CD8-positive, alpha-beta memory T cell (primary cell): Measurements from ENCODE around the gene AMELX. TPM values are rescaled to one million over a fixed set of nuclear protein-coding genes. Genes with fewer than 3 reads are reported as not detected.

Experiments used
- CTCF ChIA-PET: fragments of 350-600 bp; sonication (Branson Sonifier 250); formaldehyde crosslinking; loops from one replicate; lab custom pipeline; 2021; ENCODE audit warnings: antibody characterized with exemption; lab: Charles Lee
- POLR2A ChIA-PET: fragments of 350-600 bp; sonication (Branson Sonifier 250); formaldehyde crosslinking; loops from one replicate; lab custom pipeline; 2021; ENCODE audit warnings: antibody characterized with exemption; lab: Charles Lee
- DNase-seq, 5 donors: peaks; one replicate each; pipeline versions ENCODE4 v3.0.0 to v3.0.0-alpha.2; 2020 to 2022; ENCODE audit warnings: mixed read lengths in 1 of 5
- H3K27ac ChIP-seq: one replicate; pipeline ENCODE4 v1.7.0; 2013; ENCODE audit warnings: low read depth, mild to moderate bottlenecking, low read length, moderate library complexity
- H3K27me3 ChIP-seq: 2 replicates; pipeline ENCODE4 v1.7.0; 2013; ENCODE audit warnings: low read length, mild to moderate bottlenecking; ENCODE audit not compliant: insufficient read depth, poor library complexity, severe bottlenecking
- H3K36me3 ChIP-seq: 2 replicates; pipeline ENCODE4 v1.7.0; 2013; ENCODE audit warnings: mild to moderate bottlenecking, low read length, moderate library complexity; ENCODE audit not compliant: insufficient read depth
- H3K4me1 ChIP-seq: 2 replicates; pipeline ENCODE4 v1.7.0; 2013; ENCODE audit warnings: mild to moderate bottlenecking, low read length, moderate library complexity; ENCODE audit not compliant: insufficient read depth
- H3K4me3 ChIP-seq: 2 replicates; pipeline ENCODE4 v1.7.0; 2013; ENCODE audit warnings: mild to moderate bottlenecking, low read length
- H3K9me3 ChIP-seq: 2 replicates; pipeline ENCODE4 v1.7.0; 2013; ENCODE audit warnings: mild to moderate bottlenecking, low read length
- H3K27ac Mint-ChIP-seq, 8 donors: one replicate each; pipeline ENCODE4 v1.8.0; 2020 to 2021; ENCODE audit warnings: mixed read lengths in 8 of 8, mild to moderate bottlenecking in 6 of 8, inconsistent platforms in 3 of 8, moderate library complexity in 3 of 8
- H3K27me3 Mint-ChIP-seq, 2 donors: one replicate each; pipeline ENCODE4 v1.8.0; 2020 to 2021; ENCODE audit warnings: mixed read lengths in 2 of 2, mild to moderate bottlenecking in 1 of 2, moderate library complexity in 1 of 2
- H3K36me3 Mint-ChIP-seq, 3 donors: one replicate each; pipeline ENCODE4 v1.8.0; 2020 to 2021; ENCODE audit warnings: mixed read lengths in 3 of 3, inconsistent platforms in 1 of 3, mild to moderate bottlenecking in 1 of 3
- H3K4me1 Mint-ChIP-seq, 3 donors: one replicate each; pipeline ENCODE4 v1.8.0; 2020 to 2021; ENCODE audit warnings: mixed read lengths in 3 of 3, inconsistent platforms in 1 of 3, mild to moderate bottlenecking in 1 of 3
- H3K4me3 Mint-ChIP-seq, 7 donors: one replicate each; pipeline ENCODE4 v1.8.0; 2020 to 2021; ENCODE audit warnings: mixed read lengths in 7 of 7, mild to moderate bottlenecking in 6 of 7, moderate library complexity in 4 of 7, inconsistent platforms in 2 of 7
- H3K9me3 Mint-ChIP-seq, 5 donors: one replicate each; pipeline ENCODE4 v1.8.0; 2020 to 2022; ENCODE audit warnings: mixed read lengths in 5 of 5, mild to moderate bottlenecking in 3 of 5, moderate library complexity in 2 of 5, inconsistent platforms in 1 of 5
- polyA plus RNA-seq: library from polyadenylated mRNA; unstranded; fragments of 300-500 nt; fragmentation: Illumina TruSeq; gene quantifications from one replicate; pipeline ENCODE4 v1.2.3, GENCODE V29; 2021
- total RNA-seq, 2 experiments: library from RNA; stranded (reverse); gene quantifications; one replicate each; pipeline ENCODE4 v1.2.3, GENCODE V29; 2021

Gene AMELX
- total and polyA plus RNA-seq, 3 experiments from 2014 or later = not detected

DNA sequence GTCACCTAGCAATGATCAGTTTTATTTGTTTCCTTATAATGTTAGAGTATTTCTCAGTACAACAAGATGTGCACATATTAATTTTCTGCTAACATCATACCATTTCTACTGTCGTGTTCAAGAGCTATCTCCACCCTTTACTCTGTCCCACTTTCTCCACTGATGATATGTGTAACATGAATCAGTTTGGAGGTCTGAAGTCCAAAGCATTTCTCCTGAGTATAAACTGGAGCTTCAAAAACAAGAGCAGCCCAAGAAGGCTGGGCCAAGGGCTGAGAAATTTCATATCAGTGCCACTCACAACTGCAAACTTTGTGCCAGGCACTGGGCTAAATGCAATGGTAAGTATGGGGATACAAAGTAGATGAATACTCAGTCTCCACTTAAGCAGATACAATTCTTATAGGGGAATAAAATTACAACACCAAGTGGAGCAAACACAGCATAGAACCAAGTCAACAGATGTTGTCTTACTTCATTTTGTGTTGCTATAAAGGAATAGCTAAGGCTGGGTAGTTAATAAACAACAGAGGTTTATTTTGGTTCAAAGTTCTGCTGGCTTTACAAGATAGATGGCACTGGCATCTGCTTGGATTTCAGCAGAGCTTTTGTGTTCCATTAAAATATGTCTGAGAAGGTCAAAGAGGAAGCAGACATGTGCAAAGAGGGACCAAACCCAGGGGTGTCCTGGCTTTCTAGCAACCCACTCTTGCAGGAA, 44.2 kb downstream of the AMELX start:
- Mint-ChIP-seq H3K27me3 (peaks cover 0 to 5% of the 10 kb centered on the region in 2 donors), H3K4me3 (no peak overlapping the region), H3K9me3 (peaks cover 0 to 7% (median 3%) of the 10 kb centered on the region in 5 donors), H3K4me1 (no peaks in the 10 kb centered on the region), H3K27ac (no peak overlapping the region), H3K36me3 (peaks cover 0 to 1% (median 0%) of the 10 kb centered on the region in 3 donors)
- Histone ChIP-seq H3K27ac (no peak overlapping the region), H3K4me1 (no peaks in the 10 kb centered on the region), H3K9me3 (no peaks in the 10 kb centered on the region), H3K36me3 (no peaks in the 10 kb centered on the region), H3K27me3 (no peaks in the 10 kb centered on the region), H3K4me3 (no peak overlapping the region)
- CTCF ChIA-PET = no interaction called here
- DNase-seq = no peak
- POLR2A ChIA-PET = no interaction called here

DNA sequence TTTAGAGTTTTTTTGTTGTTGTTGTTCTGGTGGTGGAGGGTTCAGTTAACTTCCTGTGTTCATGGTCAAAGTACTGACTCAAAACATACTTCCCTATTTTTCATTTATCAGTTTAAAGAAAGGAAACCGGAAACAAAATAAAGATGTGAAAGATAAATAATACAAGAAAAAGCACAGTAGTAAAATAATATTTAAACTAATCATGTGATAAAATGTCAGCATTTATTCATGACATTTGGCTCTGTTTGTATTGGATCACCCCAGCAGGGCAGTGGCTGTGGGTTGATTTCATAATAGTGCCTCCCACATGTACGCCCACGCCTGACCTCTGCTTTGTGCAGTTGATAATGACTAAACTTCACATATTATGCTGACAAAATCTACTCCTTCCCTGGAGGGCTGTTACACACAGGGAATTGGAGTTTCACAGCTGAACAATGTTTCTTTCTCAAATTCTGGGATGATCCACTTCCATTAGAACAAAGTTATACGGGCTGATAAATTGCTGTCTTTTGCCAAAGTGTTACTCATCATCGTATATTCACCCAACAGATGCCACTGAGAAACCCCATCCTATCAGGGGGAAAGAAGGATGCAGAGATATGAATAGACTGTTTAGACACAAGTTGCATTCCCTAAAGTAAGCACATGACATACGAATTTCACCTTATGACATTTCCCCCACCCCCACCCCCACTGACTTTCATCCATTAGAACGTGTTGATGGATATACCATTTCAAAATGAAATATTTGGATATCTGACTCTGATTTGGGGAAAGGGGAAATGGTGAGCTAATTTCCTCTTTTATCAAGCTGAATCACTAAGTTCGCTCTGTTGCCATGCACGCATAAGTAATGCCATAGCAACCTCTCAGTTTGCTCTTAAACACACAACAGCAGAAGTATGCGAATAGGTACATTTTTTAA, 48.3 kb downstream of the AMELX start:
- H3K27me3 Mint-ChIP-seq = peaks cover 0 to 5% of the 10 kb centered on the region in 2 donors
- CTCF ChIA-PET = no interaction called here

DNA sequence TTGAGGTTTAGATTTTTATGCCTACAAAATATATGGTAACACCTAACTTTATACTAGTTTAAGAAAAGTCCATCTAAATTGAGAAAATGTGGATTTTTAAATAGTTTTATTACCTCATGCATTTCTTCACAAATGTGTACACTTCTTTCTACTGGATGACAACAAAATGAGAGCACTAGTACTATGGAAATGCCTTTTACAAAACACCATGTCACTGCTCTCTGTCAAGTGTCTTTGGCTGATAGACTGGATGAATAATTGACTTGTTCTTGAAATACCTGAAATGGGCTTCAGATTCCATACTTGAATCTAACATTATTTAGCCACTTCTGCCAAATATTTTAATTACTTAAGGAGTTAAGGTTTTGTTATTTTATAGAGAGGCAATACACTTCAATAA, 49.5 kb downstream of the AMELX start:
- Histone ChIP-seq H3K27me3 (no peaks in the 10 kb centered on the region), H3K9me3 (no peaks in the 10 kb centered on the region), H3K4me3 (no peak overlapping the region), H3K27ac (no peak overlapping the region), H3K36me3 (no peaks in the 10 kb centered on the region), H3K4me1 (no peaks in the 10 kb centered on the region)
- ChIA-PET CTCF (no interaction called here), POLR2A (no interaction called here)
- no peak overlapping the region for H3K4me3 Mint-ChIP-seq
- no peak for DNase-seq
- no peak overlapping the region for H3K27ac Mint-ChIP-seq
- peaks cover 0 to 7% (median 3%) of the 10 kb centered on the region in 5 donors for H3K9me3 Mint-ChIP-seq
- no peaks in the 10 kb centered on the region for H3K36me3 Mint-ChIP-seq
- H3K27me3 Mint-ChIP-seq = peaks cover 0 to 5% of the 10 kb centered on the region in 2 donors
- H3K4me1 Mint-ChIP-seq = no peaks in the 10 kb centered on the region

More for the DNA sequence above, 48.3 kb downstream of the AMELX start:
- Mint-ChIP-seq H3K27ac (no peak overlapping the region), H3K4me3 (no peak overlapping the region), H3K4me1 (no peaks in the 10 kb centered on the region), H3K9me3 (peaks cover 0 to 7% (median 3%) of the 10 kb centered on the region in 5 donors), H3K36me3 (no peaks in the 10 kb centered on the region)
- no peaks in the 10 kb centered on the region for H3K27me3 ChIP-seq
- H3K4me3 ChIP-seq = no peak overlapping the region
- no peak for DNase-seq
- POLR2A ChIA-PET = no interaction called here
- H3K9me3 ChIP-seq = no peaks in the 10 kb centered on the region
- no peaks in the 10 kb centered on the region for H3K36me3 ChIP-seq
- H3K4me1 ChIP-seq = no peaks in the 10 kb centered on the region
- H3K27ac ChIP-seq = no peak overlapping the region

DNA sequence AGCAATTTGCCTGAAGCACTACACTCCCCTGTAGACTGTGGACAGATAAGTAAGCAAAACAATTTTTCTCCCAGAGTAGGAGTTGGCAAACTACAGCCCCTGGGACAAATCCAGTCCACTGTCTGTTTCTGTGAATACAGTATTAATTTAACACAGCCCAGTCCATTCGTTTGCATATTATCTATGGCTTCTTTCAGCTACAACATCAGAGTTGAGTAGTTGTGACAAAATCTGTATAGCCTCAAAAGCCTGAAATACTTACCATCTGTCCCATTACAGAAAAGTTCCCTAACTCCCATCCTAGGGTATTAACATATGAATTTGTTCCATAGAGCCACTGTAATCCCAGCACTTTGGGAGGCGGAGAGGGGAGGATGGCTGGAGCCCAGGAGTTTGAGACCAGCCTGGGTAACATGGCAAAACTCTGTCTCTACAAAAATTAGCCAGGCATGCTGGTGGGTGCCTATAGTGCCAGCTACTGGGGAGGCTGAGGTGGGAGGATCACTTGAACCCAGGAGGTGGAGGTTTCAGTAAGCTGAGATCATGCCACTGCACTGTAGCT, 53.0 kb downstream of the AMELX start:
- no peaks in the 10 kb centered on the region for H3K36me3 ChIP-seq
- H3K27ac ChIP-seq = no peak overlapping the region
- peaks cover 0 to 5% of the 10 kb centered on the region in 2 donors for H3K27me3 Mint-ChIP-seq
- H3K27me3 ChIP-seq = no peaks in the 10 kb centered on the region
- no peaks in the 10 kb centered on the region for H3K4me1 Mint-ChIP-seq
- peaks cover 0 to 2% (median 0%) of the 10 kb centered on the region in 5 donors for H3K9me3 Mint-ChIP-seq
- H3K27ac Mint-ChIP-seq = no peak overlapping the region
- CTCF ChIA-PET = no interaction called here
- DNase-seq = no peak
- no peak overlapping the region for H3K4me3 Mint-ChIP-seq
- POLR2A ChIA-PET = no interaction called here
- H3K4me3 ChIP-seq = no peak overlapping the region
- H3K9me3 ChIP-seq = no peaks in the 10 kb centered on the region
- no peaks in the 10 kb centered on the region for H3K36me3 Mint-ChIP-seq
- no peaks in the 10 kb centered on the region for H3K4me1 ChIP-seq

DNA sequence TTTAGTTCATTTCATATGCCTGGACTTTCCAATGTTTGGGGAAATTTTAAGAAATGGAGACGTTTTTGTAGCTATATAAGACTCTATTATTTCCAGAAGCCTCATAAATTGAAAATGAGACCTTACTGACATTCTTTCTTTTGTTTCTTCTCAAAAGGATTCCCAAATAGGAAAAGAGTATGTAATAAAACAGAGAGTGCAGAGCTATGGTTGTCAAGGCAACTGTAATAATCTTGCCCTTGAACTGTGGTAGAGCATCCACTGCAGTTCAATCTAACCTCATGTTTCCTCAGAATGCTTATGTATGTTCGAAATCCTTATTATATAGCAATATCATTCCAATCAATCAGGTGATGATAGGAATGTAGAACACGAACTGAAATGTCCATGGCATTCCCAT, 54.1 kb downstream of the AMELX start:
- Mint-ChIP-seq H3K36me3 (no peaks in the 10 kb centered on the region), H3K27ac (no peak overlapping the region), H3K4me3 (no peak overlapping the region), H3K4me1 (no peaks in the 10 kb centered on the region), H3K9me3 (peaks cover 0 to 2% (median 0%) of the 10 kb centered on the region in 5 donors), H3K27me3 (peaks cover 0 to 3% of the 10 kb centered on the region in 2 donors)
- no peaks in the 10 kb centered on the region for H3K27me3 ChIP-seq
- H3K27ac ChIP-seq = no peak overlapping the region
- no peak for DNase-seq
- CTCF ChIA-PET = no interaction called here
- POLR2A ChIA-PET = no interaction called here
- H3K4me3 ChIP-seq = no peak overlapping the region
- H3K36me3 ChIP-seq = no peaks in the 10 kb centered on the region
- H3K4me1 ChIP-seq = no peaks in the 10 kb centered on the region
- no peaks in the 10 kb centered on the region for H3K9me3 ChIP-seq

DNA sequence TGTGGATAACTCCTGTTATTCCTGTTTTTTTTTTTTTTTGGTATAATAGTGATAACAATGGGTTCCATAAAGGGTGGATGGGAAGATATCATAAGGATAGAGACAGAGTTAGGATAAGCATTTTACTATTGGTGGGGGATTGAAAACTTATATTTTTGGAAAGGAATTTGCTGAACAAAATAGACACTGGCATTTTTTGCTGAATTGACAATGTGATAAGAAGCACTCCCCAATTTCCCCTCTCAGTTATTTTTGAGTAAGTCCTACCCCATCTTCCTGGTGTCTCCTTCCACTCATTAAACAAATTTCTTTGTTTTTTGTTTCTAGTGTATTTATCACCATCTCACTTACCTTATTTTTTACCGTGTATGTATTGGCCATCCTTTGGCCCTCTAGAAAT, 55.8 kb downstream of the AMELX start:
- no peaks in the 10 kb centered on the region for H3K9me3 ChIP-seq
- Mint-ChIP-seq H3K36me3 (no peaks in the 10 kb centered on the region), H3K9me3 (peaks cover 0 to 2% (median 0%) of the 10 kb centered on the region in 5 donors), H3K27ac (no peak overlapping the region), H3K27me3 (peaks cover 0 to 3% of the 10 kb centered on the region in 2 donors), H3K4me3 (no peak overlapping the region), H3K4me1 (no peaks in the 10 kb centered on the region)
- no peaks in the 10 kb centered on the region for H3K4me1 ChIP-seq
- H3K4me3 ChIP-seq = no peak overlapping the region
- no peak overlapping the region for H3K27ac ChIP-seq
- POLR2A ChIA-PET = no interaction called here
- H3K36me3 ChIP-seq = no peaks in the 10 kb centered on the region
- no peak for DNase-seq
- H3K27me3 ChIP-seq = no peaks in the 10 kb centered on the region
- CTCF ChIA-PET = no interaction called here

DNA sequence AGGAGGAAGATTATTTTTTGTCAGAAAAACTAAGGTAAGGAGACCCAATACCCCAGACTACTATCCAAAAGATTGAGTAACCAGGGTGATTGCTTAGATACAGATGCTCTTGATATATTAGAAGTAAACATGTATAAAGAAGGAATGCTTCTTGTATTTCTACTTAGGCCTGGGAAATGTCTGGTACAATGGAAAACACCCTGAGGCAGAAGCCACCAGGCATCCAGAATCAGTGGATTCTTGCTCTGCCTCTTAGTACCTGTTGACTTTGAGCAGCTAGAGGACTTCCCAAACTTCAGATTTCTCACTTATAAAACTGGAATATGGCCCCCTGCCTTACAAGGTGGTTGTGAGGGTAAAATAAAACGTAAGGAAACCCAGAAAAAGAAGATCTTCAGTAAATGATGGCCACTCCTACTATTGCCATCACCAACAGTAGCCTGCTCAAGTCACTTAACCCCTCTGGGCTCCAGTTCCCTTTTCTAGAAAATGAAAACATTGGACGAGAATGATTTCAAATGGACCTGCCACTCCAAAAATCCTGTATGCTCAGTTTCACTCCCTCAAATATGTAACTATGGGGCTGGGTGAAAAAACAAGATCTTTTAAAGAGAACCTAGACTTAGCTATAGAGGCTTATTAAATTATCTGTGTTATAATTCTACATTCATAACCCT, 56.6 kb downstream of the AMELX start:
- Mint-ChIP-seq H3K4me1 (no peaks in the 10 kb centered on the region), H3K9me3 (peaks cover 0 to 2% (median 0%) of the 10 kb centered on the region in 5 donors), H3K27me3 (peaks cover 0 to 3% of the 10 kb centered on the region in 2 donors), H3K4me3 (no peak overlapping the region), H3K36me3 (no peaks in the 10 kb centered on the region), H3K27ac (no peak overlapping the region)
- no peak overlapping the region for H3K4me3 ChIP-seq
- H3K4me1 ChIP-seq = no peaks in the 10 kb centered on the region
- peak overlapping the region; percentile 16 for H3K27ac ChIP-seq
- no peaks in the 10 kb centered on the region for H3K27me3 ChIP-seq
- DNase-seq = no peak
- H3K36me3 ChIP-seq = no peaks in the 10 kb centered on the region
- ChIA-PET CTCF (no interaction called here), POLR2A (no interaction called here)
- no peaks in the 10 kb centered on the region for H3K9me3 ChIP-seq
